ENCODE results near the gene WIPF2. TPM values are rescaled to one million over a fixed set of nuclear protein-coding genes. Genes with fewer than 3 reads are reported as not detected.

WIPF2 gene
- total RNA-seq, 1 donor from 2014 or later: 13.9 TPM

DNA sequence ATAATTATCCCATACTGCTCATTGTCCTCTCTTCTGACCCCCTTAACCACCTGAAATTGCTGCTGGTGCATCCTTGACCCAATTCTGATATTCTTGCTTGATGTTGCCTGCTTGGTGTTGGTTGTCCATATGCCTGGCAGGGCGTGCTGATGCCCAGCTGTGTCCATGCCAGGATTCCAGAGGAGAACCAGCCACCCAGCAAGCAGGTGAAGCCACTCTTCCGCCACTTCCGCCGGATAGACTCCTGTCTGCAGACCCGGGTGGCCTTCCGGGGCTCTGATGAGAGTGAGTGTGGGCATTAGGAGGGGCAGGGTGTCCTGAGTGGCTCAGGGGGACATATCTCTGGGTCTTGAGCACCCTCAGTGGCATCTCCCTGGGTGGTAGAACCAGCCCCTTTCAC, 30.4 kb upstream of the WIPF2 start:
- TF ChIP-seq, protein P1, sequence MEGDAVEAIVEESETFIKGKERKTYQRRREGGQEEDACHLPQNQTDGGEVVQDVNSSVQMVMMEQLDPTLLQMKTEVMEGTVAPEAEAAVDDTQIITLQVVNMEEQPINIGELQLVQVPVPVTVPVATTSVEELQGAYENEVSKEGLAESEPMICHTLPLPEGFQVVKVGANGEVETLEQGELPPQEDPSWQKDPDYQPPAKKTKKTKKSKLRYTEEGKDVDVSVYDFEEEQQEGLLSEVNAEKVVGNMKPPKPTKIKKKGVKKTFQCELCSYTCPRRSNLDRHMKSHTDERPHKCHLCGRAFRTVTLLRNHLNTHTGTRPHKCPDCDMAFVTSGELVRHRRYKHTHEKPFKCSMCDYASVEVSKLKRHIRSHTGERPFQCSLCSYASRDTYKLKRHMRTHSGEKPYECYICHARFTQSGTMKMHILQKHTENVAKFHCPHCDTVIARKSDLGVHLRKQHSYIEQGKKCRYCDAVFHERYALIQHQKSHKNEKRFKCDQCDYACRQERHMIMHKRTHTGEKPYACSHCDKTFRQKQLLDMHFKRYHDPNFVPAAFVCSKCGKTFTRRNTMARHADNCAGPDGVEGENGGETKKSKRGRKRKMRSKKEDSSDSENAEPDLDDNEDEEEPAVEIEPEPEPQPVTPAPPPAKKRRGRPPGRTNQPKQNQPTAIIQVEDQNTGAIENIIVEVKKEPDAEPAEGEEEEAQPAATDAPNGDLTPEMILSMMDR (IDR thresholded peaks at IDR 0.05; ENCODE audit: insufficient read depth, low read length, poor library complexity, severe bottlenecking): no peak
- no peak for DNase-seq (ENCODE audit: low read depth)
- no peaks in the 10 kb centered on the region for H3K36me3 ChIP-seq (ENCODE audit: control insufficient read depth, insufficient read depth, low read length)
- H3K27me3 ChIP-seq (ENCODE audit: control insufficient read depth, insufficient read depth, low read length): no peaks in the 10 kb centered on the region
- no peak overlapping the region for H3K4me3 ChIP-seq (ENCODE audit: low read depth, low read length)

DNA sequence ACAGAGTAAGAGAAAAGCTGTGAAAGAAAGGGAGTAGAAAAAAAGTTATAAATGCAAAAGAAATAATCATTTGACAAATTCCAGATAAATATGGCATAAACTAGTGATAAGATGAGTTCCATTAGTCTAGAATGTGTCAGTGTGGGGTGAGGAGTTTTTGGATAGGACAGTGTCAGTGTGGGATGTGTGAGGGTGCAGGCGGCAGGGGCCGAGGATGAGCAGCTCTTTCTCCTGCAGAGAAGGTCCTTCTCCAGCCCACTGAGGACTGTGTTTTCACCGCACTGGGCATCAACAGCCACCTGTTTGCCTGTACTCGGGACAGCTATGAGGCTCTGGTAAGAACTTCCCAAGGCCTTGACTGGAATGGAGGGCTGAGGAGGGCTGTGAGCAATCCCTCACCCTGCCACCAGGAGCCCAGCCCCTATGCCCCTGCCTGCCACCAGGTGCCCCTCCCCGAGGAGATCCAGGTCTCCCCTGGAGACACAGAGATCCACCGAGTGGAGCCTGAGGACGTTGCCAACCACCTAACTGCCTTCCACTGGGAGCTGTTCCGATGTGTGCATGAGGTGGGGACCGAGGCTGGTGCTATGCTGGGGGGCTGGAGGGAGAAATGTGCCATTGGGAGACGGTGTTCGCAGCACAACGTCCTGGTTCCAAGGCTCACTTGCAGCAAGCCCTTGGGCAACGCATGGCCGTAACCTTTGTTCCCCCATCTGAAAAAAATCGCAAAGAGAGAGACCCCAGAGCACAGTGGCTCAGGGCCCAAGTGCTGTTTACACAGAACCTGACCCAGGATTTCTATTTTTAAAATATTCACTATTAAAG, 28.7 kb upstream of the WIPF2 start:
- TF ChIP-seq, protein P1 (IDR thresholded peaks at IDR 0.05; ENCODE audit: insufficient read depth, low read length, poor library complexity, severe bottlenecking): peak; percentile 68
- Histone ChIP-seq H3K27me3 (ENCODE audit: control insufficient read depth, insufficient read depth, low read length) (no peaks in the 10 kb centered on the region), H3K36me3 (ENCODE audit: control insufficient read depth, insufficient read depth, low read length) (no peaks in the 10 kb centered on the region), H3K4me3 (ENCODE audit: low read depth, low read length) (no peak overlapping the region)
- DNase-seq (ENCODE audit: low read depth): no peak

DNA sequence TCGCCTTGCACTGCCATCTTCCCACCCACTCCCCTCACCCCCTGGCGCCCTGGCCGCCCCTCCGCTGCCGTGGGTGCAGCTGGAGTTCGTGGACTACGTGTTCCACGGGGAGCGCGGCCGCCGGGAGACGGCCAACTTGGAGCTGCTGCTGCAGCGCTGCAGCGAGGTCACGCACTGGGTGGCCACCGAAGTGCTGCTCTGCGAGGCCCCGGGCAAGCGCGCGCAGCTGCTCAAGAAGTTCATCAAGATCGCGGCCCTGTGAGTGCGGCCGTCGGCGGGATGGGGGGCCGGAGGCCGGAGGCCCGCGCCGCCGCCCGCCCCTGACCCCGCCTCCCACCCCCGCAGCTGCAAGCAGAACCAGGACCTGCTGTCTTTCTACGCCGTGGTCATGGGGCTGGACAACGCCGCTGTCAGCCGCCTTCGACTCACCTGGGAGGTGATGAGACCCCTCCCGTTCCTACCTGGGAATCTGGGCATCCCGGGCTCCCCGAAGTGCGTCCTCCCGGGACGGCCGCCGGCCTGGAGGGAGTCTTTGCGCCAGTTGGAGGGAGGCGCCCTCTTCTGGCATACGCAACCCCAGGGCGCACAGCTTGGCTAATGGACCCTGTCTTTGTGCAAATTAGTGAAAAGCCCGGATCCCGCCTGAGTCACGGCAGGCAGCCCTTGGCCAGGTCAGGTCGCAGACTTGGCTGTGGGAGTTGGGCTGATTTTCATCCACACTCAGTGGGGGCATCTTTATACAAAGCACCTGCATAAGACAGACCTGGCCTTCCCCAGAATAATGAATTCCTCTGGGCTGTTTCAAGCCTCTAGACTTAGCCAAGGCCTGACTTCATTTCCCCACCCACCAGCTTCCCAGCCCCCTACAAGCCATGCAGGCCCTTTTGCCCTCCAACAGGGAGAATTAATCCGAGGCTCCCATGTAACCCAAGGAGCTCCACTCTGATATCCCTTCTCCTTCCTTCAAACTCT, 27.6 kb upstream of the WIPF2 start:
- Histone ChIP-seq H3K4me3 (ENCODE audit: low read depth, low read length) (peak overlapping the region; percentile 49), H3K36me3 (ENCODE audit: control insufficient read depth, insufficient read depth, low read length) (no peaks in the 10 kb centered on the region), H3K27me3 (ENCODE audit: control insufficient read depth, insufficient read depth, low read length) (no peaks in the 10 kb centered on the region)
- TF ChIP-seq, protein P1 (IDR thresholded peaks at IDR 0.05; ENCODE audit: insufficient read depth, low read length, poor library complexity, severe bottlenecking): peak; percentile 87
- DNase-seq (ENCODE audit: low read depth): peak; percentile 44

DNA sequence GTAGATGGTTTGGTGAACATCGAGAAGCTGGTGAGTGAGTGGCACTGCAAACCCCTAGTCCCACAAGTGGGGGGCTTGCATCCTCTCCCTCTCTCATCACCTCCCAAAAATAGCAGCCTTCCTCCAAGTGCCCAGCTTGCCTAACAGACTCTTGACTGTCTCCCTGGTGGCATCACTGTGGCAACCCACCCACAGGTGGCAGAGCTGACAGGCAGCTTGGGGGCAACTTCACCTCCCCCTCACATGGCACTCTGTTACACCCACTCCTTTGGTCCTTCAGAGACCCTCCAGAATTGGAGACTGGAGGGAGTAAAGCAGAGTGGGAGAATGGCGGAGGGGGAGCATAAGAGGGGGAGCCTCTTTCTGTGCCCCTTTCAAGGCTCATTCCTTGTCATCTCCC, 26.1 kb upstream of the WIPF2 start:
- Histone ChIP-seq H3K4me3 (ENCODE audit: low read depth, low read length) (no peak overlapping the region), H3K36me3 (ENCODE audit: control insufficient read depth, insufficient read depth, low read length) (no peaks in the 10 kb centered on the region), H3K27me3 (ENCODE audit: control insufficient read depth, insufficient read depth, low read length) (no peaks in the 10 kb centered on the region)
- DNase-seq (ENCODE audit: low read depth): no peak
- TF ChIP-seq, protein P1 (IDR thresholded peaks at IDR 0.05; ENCODE audit: insufficient read depth, low read length, poor library complexity, severe bottlenecking): no peak

DNA sequence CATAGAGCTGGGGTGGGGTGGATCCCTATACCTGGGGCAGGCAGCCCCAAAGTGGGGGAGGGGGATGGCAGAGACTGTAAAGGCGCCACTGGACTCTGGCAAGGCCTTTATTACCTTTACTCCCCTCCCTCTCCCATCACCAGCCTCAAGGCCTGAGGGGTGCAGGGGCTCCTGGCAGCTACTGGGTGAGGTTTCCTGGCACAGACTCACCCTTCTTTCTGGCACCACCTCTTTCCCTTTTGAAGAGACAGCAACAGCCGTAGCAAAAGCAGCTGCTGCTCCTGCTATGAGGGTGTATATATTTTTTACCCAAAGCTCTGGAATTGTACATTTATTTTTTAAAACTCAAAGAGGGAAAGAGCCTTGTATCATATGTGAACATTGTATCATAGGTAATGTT, 24.3 kb upstream of the WIPF2 start:
- H3K27me3 ChIP-seq (ENCODE audit: control insufficient read depth, insufficient read depth, low read length): no peaks in the 10 kb centered on the region
- no peak for DNase-seq (ENCODE audit: low read depth)
- TF ChIP-seq, protein P1 (IDR thresholded peaks at IDR 0.05; ENCODE audit: insufficient read depth, low read length, poor library complexity, severe bottlenecking): no peak
- H3K36me3 ChIP-seq (ENCODE audit: control insufficient read depth, insufficient read depth, low read length): no peaks in the 10 kb centered on the region
- H3K4me3 ChIP-seq (ENCODE audit: low read depth, low read length): no peak overlapping the region

All from kidney epithelial cell (primary cell).